NCI-H345 treated with DMSO at 0.1 percent for 48 hours (cell line): ENCODE measurements around the gene ZNF407.

Source experiments
- DNase-seq: peaks from one replicate; lab custom pipeline; 2025; ENCODE audit not compliant: unreplicated experiment; lab: John Stamatoyannopoulos, UW

The ZNF407 gene

DNA sequence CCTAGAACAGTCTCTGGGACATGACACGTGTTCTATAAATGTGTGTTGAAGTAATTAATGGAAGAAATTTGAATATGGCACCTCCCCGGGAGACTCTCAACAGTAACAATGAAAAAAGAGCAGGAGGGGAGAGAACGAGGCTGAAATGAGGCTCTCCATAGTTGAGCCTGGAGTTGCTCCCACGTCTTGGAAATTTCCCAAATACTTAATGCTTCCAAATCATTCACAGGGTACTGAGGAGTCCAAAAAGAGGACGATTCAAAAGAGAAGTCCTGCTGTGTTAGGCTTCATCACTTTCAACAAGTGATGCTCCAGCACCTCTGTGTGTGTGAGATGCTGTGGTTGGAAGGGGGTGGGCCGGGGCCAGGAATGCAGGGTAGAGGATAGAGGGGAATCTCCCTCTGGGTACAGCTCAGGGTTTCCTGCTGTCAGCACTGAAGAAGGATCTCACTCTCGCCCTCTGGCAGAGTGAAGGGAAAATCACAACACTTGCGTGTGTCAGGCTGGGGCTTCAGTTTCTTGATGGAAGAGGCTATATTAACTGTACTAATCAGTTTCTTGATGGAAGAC is 18.1 kb upstream of the ZNF407 start:
- no peak for DNase-seq

DNA sequence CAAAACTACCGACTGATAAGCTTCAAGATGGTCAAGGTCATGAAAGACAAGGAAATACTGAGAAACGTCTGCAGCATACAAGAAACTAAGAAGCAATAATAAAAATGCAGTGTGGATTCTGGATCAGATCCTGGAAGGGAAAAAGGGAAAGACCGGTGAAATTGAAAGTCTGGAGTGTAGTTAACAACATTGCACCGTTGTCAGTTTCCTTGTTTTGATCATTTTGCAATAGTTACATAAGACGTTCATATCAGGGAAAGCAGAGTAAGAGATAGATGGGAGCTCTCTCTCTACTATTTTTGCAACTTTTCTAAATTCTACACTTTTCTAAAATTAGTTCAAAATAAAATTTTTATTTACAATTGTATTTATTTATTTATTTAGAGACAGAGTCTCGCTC is 15.0 kb upstream of the ZNF407 start:
- DNase-seq, result no peak

DNA sequence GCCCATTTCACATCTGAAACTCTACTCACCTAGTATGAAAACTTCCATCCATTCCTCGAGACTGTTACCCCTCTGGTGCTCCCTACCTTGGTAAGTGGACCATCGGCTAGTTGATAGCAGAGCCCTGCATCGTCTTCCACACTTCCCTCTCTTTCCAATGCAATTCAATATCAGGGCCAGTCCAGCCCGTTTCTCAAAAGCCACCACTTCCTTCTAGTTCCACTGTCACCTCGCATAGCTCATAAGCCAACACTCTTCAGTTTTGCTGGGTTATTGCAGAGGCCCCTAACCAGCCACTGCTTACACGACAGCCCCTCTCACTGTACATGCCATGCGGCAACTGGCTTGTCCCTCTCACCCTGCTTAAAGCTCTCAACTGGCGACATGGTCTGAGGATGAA is 10.2 kb upstream of the ZNF407 start:
- no peak for DNase-seq

DNA sequence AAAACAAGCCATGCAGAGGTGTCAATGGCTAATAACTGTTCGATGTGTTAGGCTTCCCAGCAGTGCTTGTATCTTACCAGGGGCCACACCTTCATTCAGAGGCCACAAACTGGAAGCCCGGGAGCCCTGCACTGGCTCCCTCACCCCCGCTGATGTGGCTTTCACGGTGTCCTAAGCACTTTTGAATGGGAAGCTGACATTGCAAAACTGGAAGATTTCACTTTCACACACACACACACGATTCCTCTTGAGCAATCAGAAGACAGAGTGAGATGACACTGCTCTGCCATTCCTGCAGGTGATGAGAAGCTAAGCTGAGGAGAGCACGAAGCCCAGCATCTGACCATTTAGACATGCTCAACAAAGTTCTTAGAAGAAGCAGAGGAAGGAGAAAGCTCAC is 8.6 kb upstream of the ZNF407 start:
- DNase-seq, result no peak

DNA sequence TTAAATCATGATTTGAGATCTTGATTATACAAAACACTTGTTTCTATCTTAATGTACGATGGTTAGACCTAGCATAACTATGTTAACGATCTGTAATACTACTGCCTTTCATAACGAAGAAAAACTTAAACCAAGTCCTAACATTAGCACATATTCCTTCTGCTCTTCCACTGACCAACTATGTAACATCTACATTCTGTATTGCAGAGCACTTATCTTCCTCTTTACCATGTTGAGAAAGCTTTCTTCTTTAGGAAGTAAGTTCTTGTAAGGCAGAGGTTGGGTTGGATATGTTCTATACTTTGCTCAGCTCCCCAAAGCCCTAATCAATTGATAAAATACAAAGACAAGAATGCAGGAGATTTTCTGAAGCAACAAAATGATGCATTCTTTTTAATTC is 7.9 kb upstream of the ZNF407 start:
- no peak for DNase-seq

DNA sequence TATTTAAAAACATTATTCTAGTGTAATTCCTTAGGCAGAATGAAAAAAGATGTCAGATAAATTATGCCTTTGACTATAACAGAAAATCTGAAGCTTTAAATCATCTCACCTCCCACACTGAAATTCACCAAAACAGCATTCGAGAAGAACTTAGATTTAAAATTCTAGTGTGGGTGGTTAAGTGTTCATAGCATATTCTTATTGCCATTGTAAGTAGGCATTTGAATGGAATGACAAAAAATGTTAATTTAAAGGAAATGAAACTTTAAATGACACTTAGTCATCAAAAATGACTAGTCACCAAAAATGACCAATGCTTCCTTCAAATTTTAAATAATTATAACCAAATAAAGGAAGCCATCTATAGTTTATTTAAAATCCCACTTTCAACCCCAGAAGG is 7.0 kb upstream of the ZNF407 start:
- DNase-seq, result no peak

DNA sequence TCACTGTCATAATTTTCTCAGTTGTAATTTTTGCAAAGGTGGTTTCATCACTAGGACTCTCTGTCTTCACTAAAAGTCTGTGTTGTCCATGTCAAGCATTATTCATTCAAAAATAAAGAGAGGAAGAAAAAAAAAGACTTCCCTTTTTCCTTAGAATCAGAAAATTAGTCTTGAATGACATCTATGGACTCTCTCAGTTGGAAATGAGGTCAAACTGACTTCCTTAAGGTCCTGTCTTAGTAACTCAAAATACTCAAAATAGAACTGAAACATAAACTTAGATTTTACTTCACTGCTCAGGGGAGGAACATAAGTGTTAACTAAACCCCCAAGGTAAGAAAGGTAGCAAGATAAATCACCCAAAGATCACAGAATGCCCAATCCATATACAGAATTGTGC is 2.2 kb upstream of the ZNF407 start:
- DNase-seq, result no peak

DNA sequence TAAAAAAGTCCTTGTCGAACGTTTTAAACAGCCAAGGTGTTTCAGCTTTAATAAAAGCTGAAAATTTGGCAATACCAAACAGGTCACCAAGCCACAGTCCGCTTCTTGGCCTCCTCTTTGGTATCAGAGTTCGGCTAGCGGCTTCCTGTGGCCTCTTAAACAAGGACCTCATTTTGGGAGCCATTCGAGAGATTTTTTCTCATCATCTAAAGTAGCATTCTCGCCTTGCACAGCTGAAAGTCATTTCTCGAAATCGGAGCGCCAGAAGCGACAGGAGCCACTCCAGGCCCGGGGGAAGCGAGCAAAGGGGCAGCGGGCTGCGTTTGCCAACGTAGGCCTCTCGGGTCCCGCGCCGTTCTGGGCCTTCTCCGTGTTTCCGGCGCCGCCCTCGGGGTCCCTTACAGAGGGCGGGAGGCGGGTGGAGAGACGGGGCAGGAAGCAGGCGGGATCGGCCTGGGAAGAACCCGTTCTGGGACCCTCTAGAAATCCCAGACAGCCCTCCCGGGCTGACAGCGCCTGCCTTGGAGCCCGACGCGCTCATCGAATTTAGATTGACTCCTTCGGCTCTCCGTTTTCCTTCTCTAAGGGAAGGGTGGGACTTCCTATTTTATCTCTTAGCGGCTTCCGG is 522 bp upstream of the ZNF407 start:
- DNase-seq, result peak; percentile 78

DNA sequence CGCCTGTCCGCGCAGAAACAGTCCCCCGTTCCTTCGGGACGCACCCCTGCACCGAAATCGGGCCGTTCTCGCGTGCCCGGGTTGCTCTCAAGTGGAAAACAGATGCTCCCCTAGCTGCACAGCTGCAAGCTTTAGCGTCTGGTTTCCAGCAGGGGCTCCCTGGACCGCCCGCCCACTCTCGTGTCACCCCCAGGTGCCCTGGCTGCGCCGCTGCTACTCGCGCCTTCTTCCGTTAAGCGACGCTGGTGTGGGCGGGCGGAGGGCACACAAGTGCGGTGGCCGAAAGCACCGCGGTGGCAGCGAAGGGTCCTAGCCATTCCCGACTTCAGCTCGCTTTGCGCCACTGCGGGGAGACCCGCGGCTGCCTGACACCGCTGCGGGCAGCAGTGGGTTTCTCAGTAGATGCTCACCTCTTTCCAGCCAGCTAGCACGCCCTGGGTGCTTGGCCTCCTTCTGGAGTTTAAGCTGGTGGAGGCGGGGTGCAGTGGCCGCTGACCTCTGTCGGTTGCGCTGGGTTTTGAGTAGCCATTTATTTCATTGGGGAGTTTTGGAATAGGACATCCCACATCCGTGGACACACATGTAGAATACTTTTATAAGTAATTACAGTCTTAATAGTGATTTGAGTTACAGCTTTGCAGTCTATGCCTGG is 806 bp downstream of the ZNF407 start:
- DNase-seq, result peak; percentile 7

DNA sequence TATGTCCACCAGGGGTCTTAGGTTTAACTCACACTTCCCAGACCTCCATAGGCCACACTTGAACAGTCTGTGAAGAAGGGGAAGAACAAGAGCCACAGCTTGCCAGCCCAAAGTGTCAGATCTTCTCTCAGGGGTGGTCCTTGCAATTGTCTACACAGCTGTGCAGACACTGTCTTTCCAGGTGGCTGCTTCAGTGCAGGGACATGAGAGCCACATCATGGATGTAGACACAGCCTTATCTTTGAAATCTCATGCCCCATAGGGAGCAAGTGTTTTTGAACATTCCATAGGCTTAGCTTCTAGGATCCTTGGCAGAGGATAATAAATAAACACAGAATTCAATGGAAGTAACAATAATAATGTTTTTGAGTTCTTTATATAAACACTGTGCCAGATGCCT is 6.7 kb downstream of the ZNF407 start:
- DNase-seq, result no peak

DNA sequence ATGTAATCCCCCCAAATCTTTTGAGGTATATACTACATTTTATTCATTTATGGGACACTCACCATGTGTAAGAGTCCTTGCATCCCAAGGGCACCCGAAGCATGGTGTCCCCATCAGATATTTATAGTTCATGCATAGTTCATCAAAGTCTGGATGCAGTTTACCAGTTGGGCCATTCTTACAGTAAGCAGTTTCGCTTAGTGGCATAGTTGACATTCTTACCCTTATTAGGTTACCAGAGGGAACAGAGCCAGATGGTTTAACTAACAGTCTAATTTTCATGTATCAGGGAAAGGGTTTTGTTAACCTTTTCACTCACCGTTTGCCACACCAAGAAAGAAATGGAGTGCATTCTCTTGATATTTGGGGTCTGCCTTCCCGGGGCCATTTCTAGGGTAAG is 7.1 kb downstream of the ZNF407 start:
- no peak for DNase-seq

DNA sequence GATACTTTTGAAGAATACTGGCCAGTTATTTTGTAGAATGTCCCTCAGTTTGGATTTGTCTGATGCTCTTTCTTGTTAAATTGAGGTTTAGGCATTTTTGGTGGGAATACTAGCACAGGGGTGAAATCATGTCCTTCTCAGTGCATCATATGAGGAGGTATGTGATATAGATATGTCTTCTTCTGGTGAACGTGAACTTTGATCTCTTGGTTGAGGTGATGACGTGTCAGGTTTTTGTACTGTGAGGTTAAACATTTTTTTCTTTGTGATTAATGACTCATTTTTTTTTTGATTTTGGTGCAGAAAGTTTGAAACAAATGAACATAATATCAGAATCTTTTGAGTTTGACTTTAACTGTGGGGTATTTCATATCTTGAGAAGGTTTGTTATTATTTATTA is 11.0 kb downstream of the ZNF407 start:
- DNase-seq, result no peak

DNA sequence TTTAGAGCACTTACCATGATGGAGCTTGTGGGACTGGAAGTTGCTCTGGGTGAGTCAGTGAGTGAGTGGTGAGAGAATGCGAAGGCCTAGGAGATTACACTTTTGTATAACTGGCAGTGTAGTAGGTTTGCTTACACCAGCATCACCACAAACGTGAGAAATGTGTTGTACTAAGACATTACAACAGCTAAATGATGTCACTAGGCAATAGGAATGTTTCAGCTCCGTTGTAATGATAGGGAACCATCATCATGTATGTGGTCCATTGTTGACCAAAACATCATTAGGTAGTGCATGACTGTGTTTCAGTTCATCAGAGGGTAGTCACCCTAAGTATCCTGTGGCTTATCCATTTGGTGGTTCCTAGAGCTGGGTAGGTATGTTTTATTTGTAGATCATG is 11.9 kb downstream of the ZNF407 start:
- DNase-seq, result no peak

DNA sequence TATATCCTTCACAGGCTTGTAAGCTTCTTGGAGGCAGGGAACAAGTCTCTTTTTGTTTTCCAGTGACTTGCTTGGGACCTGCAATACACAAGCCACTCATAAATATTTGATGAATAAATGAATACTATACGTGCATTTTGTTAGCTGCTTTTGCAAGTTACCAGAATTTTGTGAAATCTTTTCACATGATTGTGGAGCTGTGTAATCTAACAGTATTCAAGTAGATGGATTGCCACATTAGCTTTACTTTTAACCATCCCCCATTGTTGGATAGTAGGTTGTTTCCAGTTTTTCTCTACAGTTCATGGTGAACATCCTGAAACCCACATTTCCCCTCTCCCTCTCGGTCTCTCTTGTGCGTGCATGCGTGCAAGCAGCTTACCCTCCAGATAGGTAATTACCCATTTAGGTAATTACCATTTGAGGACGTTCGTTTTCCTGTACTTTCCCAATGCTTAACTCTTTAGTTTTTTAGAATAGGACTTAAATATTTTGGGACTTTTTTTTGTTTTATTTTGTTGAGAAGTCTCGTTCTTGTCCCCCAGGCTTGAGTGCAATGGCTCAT is 12.5 kb downstream of the ZNF407 start:
- DNase-seq, result no peak

DNA sequence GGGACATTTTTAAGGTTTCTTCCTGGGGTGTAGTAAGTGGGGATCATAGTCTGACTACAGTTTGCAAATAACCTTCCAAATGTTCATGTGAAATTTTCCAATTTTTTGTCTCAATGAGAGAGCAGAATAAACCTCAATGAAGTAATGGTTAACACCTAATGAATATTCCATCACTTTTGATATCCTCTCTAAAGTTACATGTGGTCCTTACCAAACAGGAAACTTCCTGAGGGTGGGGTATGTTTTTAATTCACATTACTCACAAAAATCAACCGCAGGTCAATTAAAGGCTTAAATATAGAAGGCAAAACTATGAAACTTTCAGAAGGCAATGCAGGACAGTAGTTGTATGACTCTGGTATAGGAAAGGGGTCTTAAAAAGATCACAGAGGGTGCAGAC is 13.2 kb downstream of the ZNF407 start:
- no peak for DNase-seq

DNA sequence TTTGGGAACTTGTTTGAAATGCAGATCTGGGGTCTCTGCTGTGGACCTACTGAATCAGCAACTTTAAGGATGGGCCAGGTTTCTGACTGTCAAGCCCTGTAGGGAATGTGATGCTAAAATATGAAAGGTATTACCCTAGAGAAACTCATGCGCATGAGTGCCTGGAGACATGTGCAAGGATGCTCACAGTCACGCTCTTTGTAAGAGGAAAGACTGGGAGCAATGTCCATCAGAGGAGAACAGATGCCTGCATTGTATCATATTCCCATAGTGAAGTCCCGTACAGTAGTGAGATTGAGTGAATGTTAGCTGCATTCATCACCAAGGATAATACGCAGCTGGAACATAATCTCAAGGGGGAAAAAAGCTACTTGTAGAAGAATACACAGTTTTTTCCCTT is 14.1 kb downstream of the ZNF407 start:
- no peak for DNase-seq

DNA sequence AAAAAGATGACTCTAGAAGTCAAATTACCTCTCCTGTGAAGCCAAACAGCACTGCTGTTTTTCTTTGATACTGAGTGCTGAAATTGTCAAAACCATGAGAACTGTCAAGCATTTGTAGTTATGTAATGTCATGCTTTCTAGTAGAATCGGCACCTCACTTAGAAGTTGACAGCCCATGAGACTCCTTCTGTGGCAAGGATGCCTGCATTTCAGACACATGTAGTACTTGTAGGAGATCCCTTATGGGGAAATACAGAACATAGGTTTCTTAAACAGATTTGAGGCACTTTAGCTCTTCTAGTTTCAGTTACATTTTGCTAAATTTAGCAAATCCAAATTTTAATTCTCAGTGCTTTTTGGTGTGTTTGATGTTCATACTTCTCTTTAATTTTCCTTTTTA is 15.7 kb downstream of the ZNF407 start:
- DNase-seq, result no peak

DNA sequence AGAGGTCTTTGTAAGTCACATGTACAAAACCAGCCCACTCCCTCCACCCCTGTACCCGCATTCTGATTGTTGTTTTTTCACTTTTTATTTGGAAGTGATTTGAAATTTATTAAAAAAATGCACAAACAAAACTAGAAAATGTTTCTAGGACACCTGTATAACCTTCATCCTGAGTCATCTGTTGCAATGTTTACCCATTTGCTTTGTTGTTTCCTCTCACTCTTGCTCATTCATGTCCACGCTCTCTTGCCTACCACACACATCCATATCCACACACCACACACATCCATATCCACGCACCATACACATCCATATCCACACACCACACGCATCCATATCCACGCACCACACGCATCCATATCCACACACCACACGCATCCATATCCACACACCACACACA is 18.8 kb downstream of the ZNF407 start:
- DNase-seq, result no peak

DNA sequence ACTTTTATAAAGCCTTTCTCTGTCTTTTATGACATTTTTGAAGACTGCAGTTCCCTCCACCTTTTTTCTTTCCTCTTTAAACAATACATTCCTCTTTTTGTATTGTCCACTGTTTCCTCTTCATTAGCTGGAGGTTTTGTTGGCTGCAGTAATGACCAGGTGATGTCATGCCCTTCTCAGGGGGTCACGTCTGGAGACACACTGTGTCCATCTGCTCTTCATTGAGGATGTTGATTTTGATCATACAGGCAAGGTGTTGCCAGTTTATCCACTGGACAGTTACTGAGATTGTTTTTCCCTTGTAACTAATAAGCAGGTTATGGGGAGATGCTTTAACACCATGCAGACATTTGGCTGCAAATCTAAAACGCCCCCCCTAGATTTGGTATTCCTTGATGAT is 19.8 kb downstream of the ZNF407 start:
- no peak for DNase-seq

DNA sequence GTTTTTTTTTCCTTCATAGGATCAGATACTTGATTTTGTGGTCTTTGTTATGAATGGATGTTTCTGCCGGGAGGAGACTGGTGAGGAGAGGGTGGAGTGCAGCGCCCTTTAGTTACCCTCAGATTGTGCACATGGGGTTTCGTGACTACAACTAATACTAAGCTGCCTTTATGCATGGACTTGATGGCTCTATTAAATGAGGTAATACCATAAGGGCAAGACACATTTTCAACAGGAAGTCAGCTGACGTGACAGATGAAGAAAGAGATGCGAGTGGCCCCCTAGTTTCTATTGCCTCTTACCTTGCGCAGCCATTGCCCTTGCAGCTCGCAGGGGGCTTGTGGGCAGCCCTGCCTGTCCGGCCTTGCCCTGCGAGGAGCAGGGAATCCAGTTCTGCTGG is 24.4 kb downstream of the ZNF407 start:
- DNase-seq, result no peak

DNA sequence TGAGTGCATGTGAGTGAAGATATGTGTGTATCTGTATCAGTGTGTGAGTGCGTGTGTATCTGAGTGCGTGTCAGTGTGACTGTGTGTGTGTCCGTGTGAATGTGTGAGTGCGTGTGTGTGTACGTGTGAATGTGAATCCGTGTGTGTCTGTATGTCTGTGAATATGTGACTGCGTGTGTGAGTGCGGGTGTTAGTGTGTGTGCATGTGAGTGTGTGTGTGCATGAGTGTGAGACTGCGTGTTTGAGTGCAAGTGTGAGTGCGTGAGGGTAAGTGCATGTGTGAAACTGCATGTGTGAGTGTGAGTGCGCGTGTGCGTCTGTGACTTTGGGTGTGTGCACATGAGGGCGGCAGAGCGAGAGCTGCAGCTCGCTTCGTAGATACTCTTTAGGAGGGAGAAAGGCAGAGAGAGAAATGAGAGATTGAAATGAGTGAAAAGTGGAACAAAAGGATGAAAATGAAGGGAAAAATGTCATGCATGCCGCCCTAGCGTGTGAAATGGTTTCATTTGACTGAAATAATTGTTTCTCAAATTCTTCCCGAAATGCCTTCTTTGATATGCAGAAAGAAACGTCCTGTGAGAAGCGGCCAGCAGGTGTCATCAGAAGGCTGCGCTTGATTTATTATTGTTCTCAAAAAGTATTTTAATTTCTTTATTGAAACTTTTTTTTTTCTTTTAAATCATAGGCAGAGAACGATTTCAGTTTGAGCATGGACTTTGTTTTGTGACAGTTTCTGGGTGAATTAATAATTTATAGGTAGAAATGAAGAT is 25.6 kb downstream of the ZNF407 start:
- no peak for DNase-seq

DNA sequence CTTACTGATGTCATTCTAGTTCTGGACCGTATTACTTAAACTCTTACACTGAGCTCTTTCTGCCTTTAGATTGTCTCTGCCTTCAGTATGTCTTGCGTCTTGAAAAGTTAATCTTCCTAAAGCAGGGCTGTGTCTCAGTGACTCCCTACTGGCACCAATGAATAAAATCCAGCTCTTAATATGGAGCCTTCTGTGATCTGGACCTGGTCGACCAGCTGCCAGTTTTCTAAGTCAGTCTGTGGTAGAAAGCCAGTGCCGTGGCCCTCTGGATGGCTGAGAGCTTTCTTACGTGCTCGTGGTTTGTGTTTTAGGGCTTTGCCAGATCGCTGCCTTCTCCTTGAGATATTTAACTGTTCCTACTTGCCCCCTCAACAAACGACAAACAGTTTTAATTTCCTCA is 26.8 kb downstream of the ZNF407 start:
- DNase-seq, result no peak
